CD14-positive monocyte (primary cell): ENCODE results near the gene SFMBT2. TPM values are rescaled to one million over a fixed set of nuclear protein-coding genes. Genes with fewer than 3 reads are reported as not detected.

Experiments
- DNase-seq, 3 donors: peaks; one replicate each; pipeline ENCODE4 v3.0.0-alpha.2; 2011 to 2022
- H2AFZ ChIP-seq: 2 replicates; pipeline ENCODE4 v1.6.0; 2012; ENCODE audit warnings: mild to moderate bottlenecking, low read depth, low read length, inconsistent platforms; ENCODE audit not compliant: insufficient read depth, poor library complexity, severe bottlenecking
- H3K27ac ChIP-seq, 2 donors: 1 replicate in 1 of 2; 2 replicates in 1 of 2; pipeline ENCODE4 v1.5.1; 2012 to 2013; ENCODE audit warnings: low read length in 2 of 2, control low read depth in 1 of 2, inconsistent platforms in 1 of 2, low read depth in 1 of 2, mild to moderate bottlenecking in 1 of 2
- H3K27me3 ChIP-seq, 2 donors: one replicate each; pipeline versions ENCODE4 v1.6.0 to v1.6.1; 2011 to 2013; ENCODE audit warnings: low read length in 2 of 2; ENCODE audit not compliant: control insufficient read depth in 2 of 2, insufficient read depth in 2 of 2
- H3K36me3 ChIP-seq, 2 donors: replicated peaks in 1 of 2; 1 replicate in 1 of 2; 2 replicates in 1 of 2; pipeline versions ENCODE4 v1.5.1 to v1.6.1; 2012 to 2013; ENCODE audit warnings: low read length in 2 of 2, control low read depth in 1 of 2, inconsistent platforms in 1 of 2, mild to moderate bottlenecking in 1 of 2; ENCODE audit not compliant: insufficient read depth in 2 of 2, control insufficient read depth in 1 of 2
- H3K4me1 ChIP-seq, 2 donors: 1 replicate in 1 of 2; 2 replicates in 1 of 2; pipeline versions ENCODE4 v1.5.1 to v1.6.1; 2012 to 2013; ENCODE audit warnings: low read length in 2 of 2, control low read depth in 1 of 2, inconsistent platforms in 1 of 2, mild to moderate bottlenecking in 1 of 2, moderate library complexity in 1 of 2; ENCODE audit not compliant: insufficient read depth in 2 of 2, control insufficient read depth in 1 of 2
- H3K4me2 ChIP-seq: replicated peaks from 2 replicates; pipeline ENCODE3; 2012; ENCODE audit warnings: low read length, moderate library complexity, mild to moderate bottlenecking; ENCODE audit not compliant: poor library complexity, severe bottlenecking; ENCODE audit errors: extremely low read depth
- H3K4me3 ChIP-seq, 3 experiments: fragments of 200-600 bp in 1 of 3; sonication (generic) in 1 of 3; replicated peaks in 1 of 3; 1 replicate in 2 of 3; 2 replicates in 1 of 3; pipeline ENCODE4 v1.5.1; 2011 to 2013; ENCODE audit warnings: low read length in 3 of 3, mild to moderate bottlenecking in 3 of 3, control low read depth in 2 of 3, low read depth in 2 of 3, inconsistent platforms in 1 of 3, moderate library complexity in 1 of 3
- H3K79me2 ChIP-seq: 2 replicates; pipeline ENCODE4 v1.6.0; 2012; ENCODE audit warnings: mild to moderate bottlenecking, control low read depth, inconsistent platforms, low read length, moderate library complexity; ENCODE audit not compliant: insufficient read depth
- H3K9ac ChIP-seq: 2 replicates; pipeline ENCODE4 v1.6.0; 2017; ENCODE audit warnings: low read length, mild to moderate bottlenecking; ENCODE audit not compliant: insufficient read depth, poor library complexity, severe bottlenecking
- H3K9me3 ChIP-seq, 2 donors: replicated peaks in 1 of 2; 1 replicate in 1 of 2; 2 replicates in 1 of 2; pipeline versions ENCODE4 v1.5.1 to v1.6.1; 2012 to 2013; ENCODE audit warnings: low read length in 2 of 2, control low read depth in 1 of 2; ENCODE audit not compliant: control insufficient read depth in 1 of 2, insufficient read depth in 1 of 2
- H4K20me1 ChIP-seq: 2 replicates; pipeline ENCODE4 v1.6.0; 2012; ENCODE audit warnings: mild to moderate bottlenecking, low read length, control low read depth, moderate library complexity; ENCODE audit not compliant: insufficient read depth
- H3K27ac Mint-ChIP-seq, 7 donors: one replicate each; pipeline ENCODE4 v1.8.0; 2020; ENCODE audit warnings: mild to moderate bottlenecking in 7 of 7, mixed read lengths in 7 of 7, moderate library complexity in 6 of 7, inconsistent platforms in 2 of 7
- H3K27me3 Mint-ChIP-seq, 3 donors: one replicate each; pipeline ENCODE4 v1.8.0; 2021 to 2022; ENCODE audit warnings: low read depth in 3 of 3, mild to moderate bottlenecking in 3 of 3, mixed read lengths in 3 of 3, moderate library complexity in 3 of 3, inconsistent platforms in 1 of 3
- H3K36me3 Mint-ChIP-seq, 2 donors: one replicate each; pipeline ENCODE4 v1.8.0; 2020; ENCODE audit warnings: mixed read lengths in 2 of 2, inconsistent platforms in 1 of 2, mild to moderate bottlenecking in 1 of 2
- H3K4me1 Mint-ChIP-seq: one replicate; pipeline ENCODE4 v1.8.0; 2020; ENCODE audit warnings: mild to moderate bottlenecking, mixed read lengths
- H3K4me3 Mint-ChIP-seq, 2 donors: one replicate each; pipeline ENCODE4 v1.8.0; 2020; ENCODE audit warnings: mild to moderate bottlenecking in 2 of 2, mixed read lengths in 2 of 2, moderate library complexity in 1 of 2
- H3K9me3 Mint-ChIP-seq, 7 donors: one replicate each; pipeline ENCODE4 v1.8.0; 2020 to 2022; ENCODE audit warnings: mixed read lengths in 7 of 7, mild to moderate bottlenecking in 6 of 7, moderate library complexity in 6 of 7, inconsistent platforms in 2 of 7
- CTCF ChIP-seq: fragments of 200-600 bp; IDR thresholded peaks from one replicate; pipeline ENCODE4 v1.8.0; 2022; ENCODE audit warnings: antibody characterized with exemption, mild to moderate bottlenecking
- WGBS: methylation state at CpG from one replicate; pipeline ENCODE4 v1.1.5; 2013; ENCODE audit warnings: missing lambda C conversion rate; ENCODE audit not compliant: insufficient coverage; 5-methylcytosine and 5-hydroxymethylcytosine counted together
- intact Hi-C, 2 donors: fragments of 100-400 bp; cut with micrococcal nuclease; formaldehyde crosslinking; loops; one replicate each; pipeline versions ENCODE4 v1.15.0 to v1.15.1; 2023
- polyA plus RNA-seq, 3 donors: library from polyadenylated mRNA; depleted of rRNA in 1 of 3; unstranded in 2 of 3; stranded (reverse) in 1 of 3; fragments of 300-500 nt in 2 of 3; fragments of >200 nt in 1 of 3; fragmentation: Illumina TruSeq in 2 of 3; gene quantifications; 1 replicate in 2 of 3; 2 replicates in 1 of 3; pipeline ENCODE4 v1.2.3, GENCODE V29; 2012 to 2021

Gene SFMBT2
- polyA plus RNA-seq, 3 donors: 0.53 to 10.9 (median 1.6) TPM

GRCh38 chr10:7315906-7316305, 94.9 kb downstream of the SFMBT2 start:
- H3K4me1 ChIP-seq: peaks cover 20 to 24% of the 10 kb centered on the region in 2 donors
- no peak for DNase-seq
- H3K4me1 Mint-ChIP-seq: peaks cover 41% of the 10 kb centered on the region
- peaks cover 0 to 1% (median 0%) of the 10 kb centered on the region in 7 donors for H3K9me3 Mint-ChIP-seq
- no peak overlapping the region for H3K4me3 ChIP-seq
- H3K79me2 ChIP-seq: peaks cover 71% of the 10 kb centered on the region
- WGBS: 100% methylated on average over 1 of the region's 2 CpGs
- no peak overlapping the region for H2AFZ ChIP-seq
- H3K27ac ChIP-seq: no peak overlapping the region
- intact Hi-C loops: no loop called here
- H3K4me3 Mint-ChIP-seq: no peak overlapping the region
- peaks cover 0 to 1% (median 0%) of the 10 kb centered on the region in 3 donors for H3K27me3 Mint-ChIP-seq
- H3K36me3 Mint-ChIP-seq: peaks cover 7 to 11% of the 10 kb centered on the region in 2 donors
- H3K9ac ChIP-seq: no peak overlapping the region
- H3K27ac Mint-ChIP-seq: no peak overlapping the region
- H3K4me2 ChIP-seq: no peak overlapping the region
- TF ChIP-seq CTCF: no peak
- no peaks in the 10 kb centered on the region for H3K36me3 ChIP-seq
- peaks cover 4% of the 10 kb centered on the region for H4K20me1 ChIP-seq
- no peaks in the 10 kb centered on the region for H3K27me3 ChIP-seq
- no peaks in the 10 kb centered on the region for H3K9me3 ChIP-seq

GRCh38 chr10:7314170-7314569, 96.7 kb downstream of the SFMBT2 start:
- Mint-ChIP-seq H3K4me3 (no peak overlapping the region), H3K27ac (peak overlapping the region in 1 of 7 donors; percentile 42), H3K4me1 (peaks cover 29% of the 10 kb centered on the region), H3K9me3 (no peaks in the 10 kb centered on the region), H3K27me3 (no peaks in the 10 kb centered on the region), H3K36me3 (peaks cover 0 to 18% of the 10 kb centered on the region in 2 donors)
- Histone ChIP-seq H3K27me3 (no peaks in the 10 kb centered on the region), H3K79me2 (peaks cover 77% of the 10 kb centered on the region), H3K4me3 (no peak overlapping the region), H3K27ac (no peak overlapping the region), H3K9me3 (peaks cover 0 to under 1% of the 10 kb centered on the region in 2 donors), H2AFZ (no peak overlapping the region), H3K9ac (no peak overlapping the region), H3K4me2 (no peak overlapping the region), H3K4me1 (peaks cover 10 to 18% of the 10 kb centered on the region in 2 donors), H4K20me1 (no peaks in the 10 kb centered on the region), H3K36me3 (peaks cover 2% of the 10 kb centered on the region in 2 donors)
- 100% methylated on average over 1 of the region's 4 CpGs for WGBS
- intact Hi-C loops: no loop called here
- TF ChIP-seq CTCF: no peak
- DNase-seq: peak in 1 of 3 donors; percentile 78
